GM21381 (cell line): ENCODE data around the gene SAMD14.

ENCODE experiments used
- ATAC-seq: cut with Tn5 transposase; IDR thresholded peaks from one replicate; pipeline ENCODE4 v1.9.1; 2021; ENCODE audit warnings: mild to moderate bottlenecking, moderate library complexity; ENCODE audit not compliant: unreplicated experiment

SAMD14 gene

DNA sequence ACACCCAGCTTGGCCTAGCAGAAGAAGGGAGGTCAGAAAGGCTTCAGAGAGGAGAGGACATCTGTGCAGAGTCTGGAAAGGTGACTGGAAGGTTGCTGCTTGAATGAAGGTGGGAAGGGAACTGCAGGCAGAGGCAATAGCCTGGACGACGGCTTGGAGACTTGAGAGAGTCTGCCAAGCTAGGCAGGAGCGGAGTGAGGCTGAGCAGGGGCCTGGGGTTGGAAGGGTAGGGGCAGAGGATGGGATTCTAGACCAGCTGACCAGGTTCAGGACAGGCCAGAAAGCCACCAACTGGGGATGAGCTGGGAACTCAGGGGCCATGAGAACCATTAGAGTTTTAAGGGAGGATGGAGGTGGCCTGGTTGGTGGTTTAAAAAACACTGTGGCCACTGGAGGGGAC lies 35.5 kb upstream of the SAMD14 start:
- no peak for ATAC-seq

GRCh38 chr17:50165066-50165465 lies 35.1 kb upstream of the SAMD14 start:
- no peak for ATAC-seq

GRCh38 chr17:50164697-50164988 lies 34.7 kb upstream of the SAMD14 start:
- ATAC-seq: no peak

- ATAC-seq: no peak
These were observed 34.1 kb upstream of the SAMD14 start for GRCh38 chr17:50163843-50164696.

GRCh38 chr17:50162466-50163254 lies 32.7 kb upstream of the SAMD14 start:
- no peak for ATAC-seq

DNA sequence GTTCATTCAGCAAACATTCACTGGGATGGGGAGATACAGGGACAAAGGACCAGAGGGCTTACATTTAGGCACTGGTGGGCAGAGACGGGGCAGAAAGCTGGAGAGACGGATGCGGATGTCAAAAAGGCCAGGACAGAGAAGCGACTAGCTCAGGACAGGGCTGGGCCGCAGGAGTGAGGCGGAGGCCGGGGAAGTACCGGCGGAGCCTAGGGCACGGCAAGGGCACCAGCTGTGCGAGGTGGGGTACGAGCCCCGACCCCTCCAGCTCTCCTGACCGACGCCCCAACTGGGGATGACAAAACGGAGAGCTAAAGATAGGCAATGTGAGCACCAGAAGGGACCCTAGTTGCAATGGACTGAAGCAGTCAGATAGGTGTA lies 31.9 kb upstream of the SAMD14 start:
- no peak for ATAC-seq

- peak; percentile 78 for ATAC-seq
These were observed 31.3 kb upstream of the SAMD14 start for GRCh38 chr17:50161023-50161910.

- ATAC-seq: no peak
These were observed 27.9 kb upstream of the SAMD14 start for GRCh38 chr17:50157891-50158290.

- no peak for ATAC-seq
These were observed 25.3 kb upstream of the SAMD14 start for GRCh38 chr17:50155115-50155819.

- ATAC-seq: no peak
These were observed 24.6 kb upstream of the SAMD14 start for GRCh38 chr17:50154604-50155003.

GRCh38 chr17:50153650-50154575 lies 24.0 kb upstream of the SAMD14 start:
- ATAC-seq: no peak

DNA sequence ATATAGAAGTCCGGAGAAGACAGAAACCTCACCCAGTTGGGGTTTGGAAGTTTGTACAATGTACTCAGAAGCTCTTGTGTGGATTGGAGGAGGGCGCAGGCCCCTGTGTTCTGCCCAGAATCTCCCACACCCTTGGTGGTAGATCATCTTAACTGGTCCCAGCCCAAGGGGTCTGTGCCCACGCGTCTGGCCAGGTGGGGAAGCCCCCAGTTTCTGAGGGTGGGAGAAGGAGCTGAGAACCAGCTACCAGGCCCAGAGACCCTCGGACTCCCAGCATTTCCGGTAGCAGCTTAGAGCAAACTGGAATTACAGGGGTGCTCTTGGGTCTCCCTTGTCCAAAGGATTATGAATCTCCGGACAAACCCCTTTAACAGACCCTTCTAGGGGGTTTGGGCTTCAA lies 22.8 kb upstream of the SAMD14 start:
- no peak for ATAC-seq

DNA sequence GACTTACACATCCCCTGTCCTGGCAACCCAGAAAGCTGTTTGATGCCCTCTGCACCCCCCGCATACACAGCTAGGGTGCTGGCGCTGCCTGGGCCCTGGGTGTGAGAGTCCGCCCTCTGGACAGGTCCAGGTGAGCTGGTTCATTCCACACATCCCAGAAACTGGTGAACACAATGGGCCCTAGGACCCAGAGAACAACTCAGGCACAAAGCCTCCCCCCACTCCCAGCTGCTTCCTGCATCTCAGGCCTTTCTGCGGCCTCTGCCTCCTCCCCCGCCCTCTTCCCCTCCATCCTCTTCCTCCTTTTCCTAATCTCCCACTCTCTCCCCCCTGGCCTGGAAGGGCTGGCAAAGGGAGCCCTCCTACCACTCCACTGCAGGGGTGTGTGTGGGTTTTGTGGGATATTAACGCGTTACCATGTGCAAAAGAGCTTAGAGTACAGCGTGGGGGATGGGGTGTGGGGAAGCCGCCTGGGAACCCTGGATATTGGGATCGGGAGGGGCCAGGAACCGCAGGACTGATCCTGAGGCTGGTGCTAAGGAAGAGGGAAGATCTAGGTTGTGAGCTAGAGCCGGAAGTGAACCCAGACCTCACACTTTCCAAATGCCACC lies 22.1 kb upstream of the SAMD14 start:
- no peak for ATAC-seq

GRCh38 chr17:50151041-50151936 lies 21.3 kb upstream of the SAMD14 start:
- ATAC-seq: peak; percentile 41

GRCh38 chr17:50150354-50151040 lies 20.5 kb upstream of the SAMD14 start, which contains the start of gene PPP1R9B:
Gene PPP1R9B, minus strand, starts transcription at chr17:50150677. Its CDS starts 164 bp downstream, at chr17:50150513.
- no peak for ATAC-seq

DNA sequence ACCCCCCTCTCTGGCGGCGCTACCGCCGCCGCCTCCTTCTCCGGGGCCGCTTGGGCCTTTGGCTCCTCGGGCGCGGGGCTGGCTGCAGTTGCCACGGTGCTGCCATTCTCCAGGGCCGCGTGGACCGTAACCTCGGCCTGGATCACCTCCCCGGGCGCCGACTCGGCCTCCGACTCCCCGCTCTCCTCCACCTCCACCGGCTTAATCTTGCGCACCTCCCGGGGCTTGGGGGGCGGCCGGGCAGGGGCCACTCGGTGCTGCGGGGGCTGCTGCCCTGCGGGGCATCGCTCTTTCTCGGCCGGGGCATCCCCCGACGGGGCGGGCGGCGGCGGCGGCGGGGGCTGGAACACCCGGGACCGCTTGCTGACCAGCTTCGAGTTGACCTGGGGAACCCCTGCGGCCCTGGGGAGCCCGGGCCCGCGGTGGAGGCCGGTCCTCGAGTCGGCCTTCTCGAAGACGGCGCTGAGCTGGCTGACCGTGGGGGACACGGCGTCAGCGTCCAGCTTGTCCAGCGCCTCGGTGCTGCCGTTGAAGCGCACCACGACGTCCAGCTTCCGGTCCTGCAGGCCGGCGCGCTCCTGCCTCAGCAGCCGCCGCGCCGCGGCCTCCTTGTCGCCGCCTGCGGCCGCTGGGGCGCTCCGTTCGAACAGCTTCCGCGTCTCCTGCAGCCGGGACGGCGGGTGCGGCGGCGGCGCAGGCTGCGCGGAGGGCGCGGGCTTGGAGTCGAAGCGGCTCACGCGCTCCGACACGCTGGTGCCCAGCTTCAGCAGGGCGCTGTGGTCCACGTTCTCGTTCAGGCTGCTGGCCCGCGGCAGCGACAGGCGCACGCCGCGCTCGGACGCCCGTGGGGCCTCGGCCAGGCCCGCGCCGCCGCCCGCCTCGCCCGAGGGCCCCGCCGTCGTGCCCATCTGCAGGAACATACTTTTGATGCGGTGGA lies 19.7 kb upstream of the SAMD14 start:
- ATAC-seq: no peak

DNA sequence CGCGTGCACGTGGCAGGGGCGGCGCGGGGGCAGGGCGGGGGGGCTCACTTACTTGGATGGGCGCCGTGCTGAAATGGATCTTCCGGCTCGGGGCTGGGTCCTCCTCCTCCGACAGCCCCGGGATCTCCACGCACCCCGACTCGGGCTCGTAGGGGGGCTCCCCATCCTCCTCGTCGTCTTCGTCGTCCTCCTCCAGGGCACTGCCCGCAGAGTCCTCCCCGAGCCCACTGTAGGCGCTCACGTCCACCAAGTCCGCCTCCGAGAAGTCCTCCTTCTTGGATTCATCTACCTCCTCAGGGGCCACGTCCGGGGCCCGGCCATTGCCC lies 19.1 kb upstream of the SAMD14 start:
- ATAC-seq: no peak
